NCI-H82 (cell line): ENCODE results near the gene MAN2B1.
"Not testable (repeated sequence)": the region's sequence is repeated elsewhere in the genome, so short reads cannot be mapped to it uniquely, and the experiment has no call there.

Experiments
- DNase-seq: peaks from one replicate; lab custom pipeline; 2025; lab: John Stamatoyannopoulos, UW

Gene MAN2B1

GRCh38 chr19:12689012-12689411 lies 22.5 kb upstream of the MAN2B1 start:
- no peak for DNase-seq

GRCh38 chr19:12687496-12688196 lies 21.1 kb upstream of the MAN2B1 start, which contains the start of gene GNG14:
Gene GNG14 (plus strand): TSS chr19:12687998. CDS start chr19:12688049, 51 bp downstream.
- DNase-seq, result no peak

- no peak for DNase-seq
Observed at GRCh38 chr19:12685831-12686230, 19.3 kb upstream of the MAN2B1 start.

DNA sequence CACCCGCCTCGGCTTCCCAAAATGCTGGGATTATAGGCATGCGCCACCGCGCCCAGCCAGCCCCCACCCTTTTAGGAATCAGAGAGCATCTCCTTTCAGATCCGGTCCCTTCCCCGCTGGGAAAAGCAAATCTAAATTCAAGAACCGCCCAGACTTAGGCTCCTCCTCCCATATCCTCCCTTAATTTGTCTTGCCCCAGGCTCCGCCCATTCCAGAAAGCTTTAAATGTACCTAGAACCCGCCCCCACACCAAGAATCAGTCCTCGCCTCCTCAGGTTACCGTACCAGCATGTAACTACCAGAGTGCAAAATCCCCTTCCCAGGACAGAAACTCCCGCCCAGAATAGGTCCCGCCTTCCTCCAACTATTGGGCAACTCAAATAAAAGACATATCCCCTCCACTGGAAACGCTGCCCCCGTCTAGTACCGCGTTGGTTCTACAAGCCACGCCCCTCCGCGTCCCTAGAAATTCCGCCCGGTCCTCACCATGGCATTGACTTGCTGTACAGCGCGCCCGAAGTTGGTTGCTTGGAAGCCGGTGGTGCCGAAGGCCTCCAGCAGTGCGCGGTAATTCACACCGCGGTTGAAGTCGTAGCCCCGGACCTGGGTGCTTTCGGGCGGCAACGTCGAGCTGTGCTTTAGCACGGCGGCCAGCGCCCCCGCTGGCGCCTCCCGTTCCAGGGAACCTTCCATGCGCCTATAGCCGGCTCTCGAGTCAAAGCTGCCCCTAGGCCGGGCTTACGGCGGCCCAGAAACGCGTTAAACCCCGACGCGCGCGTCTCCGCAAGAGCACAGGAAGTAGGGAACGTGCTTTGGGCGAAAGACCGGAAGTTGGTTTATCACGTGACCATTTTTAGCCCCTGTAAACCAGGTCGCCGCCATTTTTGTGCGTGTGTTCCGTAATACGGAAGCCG lies 14.8 kb upstream of the MAN2B1 start, which contains the start of gene DHPS:
Gene DHPS, minus strand, starts transcription at position 807 of the 914 bp plus-strand sequence. Its CDS starts 114 bp downstream, at position 693.
- DNase-seq, result peak; percentile 100

GRCh38 chr19:12680034-12680433 lies 13.5 kb upstream of the MAN2B1 start:
- DNase-seq, result no peak

- not testable (repeated sequence) for DNase-seq
Observed at GRCh38 chr19:12678039-12678438, 11.5 kb upstream of the MAN2B1 start.

DNA sequence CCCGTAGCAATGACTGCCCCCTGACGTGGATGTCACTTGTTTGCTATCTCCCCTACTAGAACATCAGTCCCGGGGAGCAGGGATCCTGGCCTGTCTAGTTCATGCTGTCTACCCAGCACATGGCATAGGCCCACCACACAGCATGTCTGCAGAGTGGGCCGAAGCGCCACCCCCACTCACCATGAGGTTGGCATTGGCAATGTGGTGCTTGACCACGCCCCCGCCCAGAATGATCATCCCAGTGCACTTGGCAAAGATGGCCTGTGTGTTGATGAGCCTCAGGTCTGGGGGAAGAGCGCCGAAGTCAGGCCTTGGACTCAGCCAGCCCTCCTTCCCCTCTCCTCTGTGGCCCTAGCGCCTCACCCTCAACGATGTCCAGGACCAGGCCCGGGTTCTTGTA lies 10.4 kb upstream of the MAN2B1 start:
- no peak for DNase-seq

- DNase-seq, result peak; percentile 95
Observed at GRCh38 chr19:12676384-12676792, 9.8 kb upstream of the MAN2B1 start.

DNA sequence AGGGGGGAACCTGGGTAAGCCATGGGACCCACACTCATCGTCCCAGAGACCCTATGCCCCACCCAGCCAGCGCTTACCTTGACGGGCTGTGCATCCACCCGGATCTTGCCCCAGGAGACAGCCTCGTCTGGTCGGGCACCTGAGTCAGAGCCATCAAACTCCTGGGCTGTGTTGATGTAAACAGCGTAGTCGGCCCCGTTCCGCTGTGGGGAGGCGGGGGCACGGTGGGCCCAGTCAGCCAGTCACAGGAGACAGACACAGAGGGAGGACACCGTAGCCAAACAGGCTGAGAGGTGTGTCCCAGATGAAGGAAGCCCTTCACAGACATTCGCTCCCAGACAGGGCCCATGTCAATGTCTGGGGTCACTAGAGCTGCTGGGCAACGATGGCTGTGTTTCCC lies 9.4 kb upstream of the MAN2B1 start:
- DNase-seq, result no peak

GRCh38 chr19:12675399-12675798 lies 8.9 kb upstream of the MAN2B1 start:
- no peak for DNase-seq

GRCh38 chr19:12672744-12673143 lies 6.2 kb upstream of the MAN2B1 start:
- DNase-seq, result no peak

DNA sequence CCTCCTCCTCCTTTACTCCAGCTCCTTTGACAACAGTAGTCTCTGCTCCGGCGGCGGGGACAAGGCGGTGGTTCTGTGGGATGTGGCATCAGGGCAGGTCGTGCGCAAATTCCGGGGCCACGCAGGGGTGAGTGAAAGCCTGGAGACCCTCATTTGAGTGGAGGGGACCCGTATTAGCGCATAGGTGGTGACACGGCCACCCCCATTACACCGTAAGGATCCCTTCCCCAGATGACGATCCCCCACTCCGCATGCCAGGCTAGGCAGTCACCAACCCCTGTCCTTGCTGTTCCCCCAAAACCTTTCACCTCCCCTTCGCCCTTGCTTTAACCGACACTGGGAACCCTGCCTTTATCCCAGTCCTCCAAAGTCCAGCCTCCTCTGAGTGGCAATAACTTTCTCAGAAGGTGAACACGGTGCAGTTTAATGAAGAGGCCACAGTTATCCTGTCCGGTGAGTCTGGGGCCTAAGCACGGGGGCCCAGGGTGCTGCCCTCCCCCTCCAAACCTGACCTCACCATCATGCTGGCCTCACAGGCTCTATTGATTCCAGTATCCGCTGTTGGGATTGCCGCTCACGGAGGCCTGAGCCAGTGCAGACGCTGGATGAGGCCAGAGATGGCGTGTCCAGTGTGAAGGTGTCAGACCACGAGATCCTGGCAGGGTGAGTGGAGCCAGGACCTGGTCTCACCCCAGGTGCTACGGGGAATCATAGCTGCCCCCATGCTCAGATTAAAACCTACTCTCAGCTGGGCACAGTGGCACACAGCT lies 3.8 kb upstream of the MAN2B1 start:
- DNase-seq, result no peak

GRCh38 chr19:12669270-12670158 lies 3.0 kb upstream of the MAN2B1 start:
- peak; percentile 91 for DNase-seq

GRCh38 chr19:12668932-12669269 lies 2.4 kb upstream of the MAN2B1 start:
- no peak for DNase-seq

GRCh38 chr19:12668346-12668745 lies 1.8 kb upstream of the MAN2B1 start:
- DNase-seq, result no peak

DNA sequence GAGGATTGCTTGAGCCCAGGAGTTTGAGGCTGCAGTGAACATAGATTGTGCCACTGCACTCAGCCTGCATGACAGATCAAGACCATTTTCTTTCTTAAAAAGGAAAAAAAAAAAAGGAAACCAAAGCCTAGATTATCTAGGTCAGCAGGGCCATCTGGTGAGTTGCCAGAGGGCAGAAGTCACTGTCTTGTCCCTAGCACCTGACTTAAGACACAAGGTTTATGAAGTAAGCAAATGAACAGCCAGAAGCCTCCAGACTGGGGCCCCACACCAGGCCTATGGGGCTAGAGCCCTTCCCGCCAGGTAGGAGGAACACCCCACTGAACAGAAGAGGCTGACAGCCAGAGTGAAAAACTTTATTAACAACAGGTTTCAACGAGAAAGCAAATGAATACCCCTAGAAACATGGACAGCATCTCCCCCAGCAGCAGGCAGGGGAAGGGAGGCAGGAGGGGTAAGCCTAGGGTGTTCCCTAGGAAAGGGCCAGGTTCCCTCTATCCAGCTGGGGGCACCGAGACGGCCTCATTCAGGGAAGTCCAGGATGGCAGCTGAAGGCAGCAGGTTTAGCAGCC lies 1.3 kb upstream of the MAN2B1 start:
- no peak for DNase-seq

- DNase-seq, result no peak
Observed at GRCh38 chr19:12665671-12666264, 774 bp downstream of the MAN2B1 start.

DNA sequence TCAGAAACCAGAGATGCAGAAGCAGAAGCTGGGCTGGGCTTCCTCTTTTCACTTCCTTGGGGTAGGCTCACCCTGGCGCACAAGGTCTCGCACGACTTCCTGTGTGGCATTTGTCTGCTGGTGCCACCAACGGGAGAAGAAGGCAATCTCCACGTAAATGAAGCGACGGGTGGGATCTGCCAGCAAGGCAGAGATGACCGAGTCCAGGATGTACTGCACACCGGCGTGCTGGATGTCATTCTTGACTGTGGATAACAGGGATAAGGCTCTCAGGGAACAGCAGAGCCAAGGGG lies 1.3 kb downstream of the MAN2B1 start:
- no peak for DNase-seq

- peak; percentile 82 for DNase-seq
Observed at GRCh38 chr19:12664406-12665280, 1.9 kb downstream of the MAN2B1 start.

DNA sequence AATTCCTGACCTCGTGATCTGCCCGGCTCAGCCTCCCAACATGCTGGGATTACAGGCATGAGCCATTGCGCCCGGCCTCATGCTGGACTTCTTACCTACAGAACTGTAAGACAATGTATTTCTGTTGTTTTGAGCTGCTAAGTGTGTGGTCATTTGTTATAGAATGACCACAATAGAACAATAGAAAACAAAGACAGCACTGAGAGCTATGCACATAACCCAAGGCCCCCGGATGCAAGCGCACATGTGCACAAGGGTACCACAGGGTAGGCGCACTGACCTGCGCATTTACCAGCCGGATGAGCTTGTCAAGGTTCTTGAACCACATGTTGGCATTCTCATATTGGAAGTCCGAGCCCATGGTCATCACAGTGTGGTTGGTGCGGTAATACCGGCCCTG lies 5.6 kb downstream of the MAN2B1 start:
- DNase-seq, result no peak
